Inflammatory macrophage (primary cell): ENCODE results near the gene RNU6-7.
A peak's percentile ranks its signal among the peaks of the same experiment; 100 is the strongest.

Source experiments
- DNase-seq, 2 donors: peaks; one replicate each; pipeline ENCODE4 v3.0.0-alpha.2; 2020 to 2022

Gene RNU6-7

DNA sequence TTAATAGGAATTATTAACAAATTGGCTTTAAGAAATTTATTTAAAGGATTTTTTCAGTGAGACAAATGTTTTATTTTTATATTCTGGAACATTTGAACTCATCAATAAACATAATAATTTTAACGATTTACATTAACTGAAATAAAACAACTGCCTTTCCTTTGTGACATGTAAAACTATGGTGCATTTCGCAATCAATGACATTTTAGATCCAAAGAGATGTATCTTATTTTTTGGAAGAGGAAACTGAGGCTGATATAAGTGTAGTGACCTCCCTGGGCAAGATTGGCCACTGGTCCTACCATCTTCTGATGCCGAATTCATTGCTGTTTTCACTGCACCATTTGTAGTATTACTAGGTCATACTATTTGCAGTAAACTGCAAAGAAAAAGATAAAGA is 3.7 kb downstream of the RNU6-7 start:
- no peak for DNase-seq

DNA sequence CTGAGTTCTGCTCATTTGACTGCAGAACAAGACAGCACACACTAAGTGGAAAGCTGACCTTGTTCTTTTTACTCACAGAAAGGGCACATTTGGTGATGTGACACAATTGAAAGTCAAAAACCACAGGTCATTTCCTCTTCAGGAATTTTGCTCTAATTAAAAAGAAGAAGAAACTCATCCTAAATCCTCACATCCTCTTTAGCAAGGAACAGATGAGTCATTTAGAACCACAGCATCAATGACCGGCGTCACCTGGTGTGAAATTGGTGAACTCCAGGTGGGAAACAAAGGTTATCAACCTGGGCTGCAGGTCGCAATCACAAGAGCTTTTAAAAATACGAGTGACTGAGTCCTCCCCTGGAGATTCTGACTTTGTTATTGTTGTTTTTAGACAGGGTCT is 4.1 kb downstream of the RNU6-7 start:
- DNase-seq, result peak in 1 of 2 donors; percentile 44

DNA sequence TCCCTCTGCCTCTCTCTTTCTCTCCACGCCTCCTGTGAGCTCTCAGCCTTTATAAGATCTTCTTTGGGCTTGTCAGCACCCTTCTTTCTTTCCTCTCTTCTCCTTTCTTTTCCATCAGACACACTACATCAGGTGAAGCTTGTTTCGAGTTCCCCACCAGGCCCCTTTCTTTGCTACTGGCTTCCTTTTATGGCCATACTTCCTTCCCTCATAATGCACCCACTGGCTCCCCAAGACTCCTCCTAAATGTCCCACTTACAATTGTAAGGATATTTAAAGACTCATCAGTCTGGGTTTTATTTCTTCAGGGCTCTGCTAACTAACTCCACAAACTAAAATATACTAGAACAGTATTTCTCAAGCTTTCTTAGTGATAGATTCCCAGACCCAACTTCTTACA is 4.7 kb downstream of the RNU6-7 start:
- no peak for DNase-seq

DNA sequence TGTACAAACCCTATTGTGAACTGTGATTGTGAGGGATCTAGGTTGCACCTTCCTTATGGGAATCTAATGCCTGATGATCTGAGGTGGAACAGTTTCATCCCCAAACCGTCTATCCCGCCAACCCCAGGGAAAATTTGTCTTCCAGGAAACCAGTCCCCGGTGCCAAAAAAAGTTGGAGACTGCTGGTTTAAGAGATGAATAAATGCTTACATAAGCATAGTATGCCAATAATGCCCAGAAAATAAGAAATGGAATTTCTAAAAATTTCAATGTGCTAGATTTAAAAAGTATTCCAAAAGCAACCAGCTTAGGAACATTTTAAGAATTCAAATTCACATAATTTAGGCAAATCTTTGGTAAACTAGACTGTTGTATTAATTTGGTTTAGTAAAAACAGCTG is 6.6 kb downstream of the RNU6-7 start:
- no peak for DNase-seq

DNA sequence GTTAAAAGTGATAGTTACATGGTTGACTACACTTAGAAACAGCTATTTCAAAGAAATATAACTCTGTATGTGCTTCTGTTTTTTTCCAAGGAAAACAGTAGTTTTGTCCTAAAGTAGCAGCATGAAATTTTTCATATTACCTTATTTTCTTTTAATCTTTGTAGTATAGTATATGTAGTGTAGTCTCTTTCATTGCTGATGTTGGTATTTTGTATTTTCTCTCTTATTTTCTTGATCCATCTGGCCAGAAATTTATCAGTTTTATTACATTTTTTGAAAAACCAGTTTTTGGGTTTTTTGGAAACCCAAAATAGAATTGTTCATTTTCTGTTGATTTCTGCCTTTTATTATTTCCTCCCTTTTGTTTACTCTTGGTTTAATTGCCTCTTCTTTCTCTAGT is 7.6 kb downstream of the RNU6-7 start:
- no peak for DNase-seq

DNA sequence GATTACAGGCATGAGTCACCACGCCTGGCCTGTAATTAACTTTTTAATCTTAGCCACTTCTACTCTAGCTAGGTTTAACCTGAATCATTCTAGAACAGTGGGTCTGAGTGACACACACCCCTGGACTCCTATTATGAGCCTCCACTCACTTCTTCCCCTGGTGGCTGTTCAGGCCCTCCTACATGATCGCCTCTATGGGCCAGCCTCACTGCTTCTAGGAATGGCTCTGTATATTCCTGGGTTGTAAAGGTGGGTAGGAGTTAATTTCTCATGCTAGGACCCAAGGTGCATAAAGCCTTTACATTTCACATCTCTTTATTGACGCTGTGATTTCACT is 9.2 kb downstream of the RNU6-7 start:
- no peak for DNase-seq

DNA sequence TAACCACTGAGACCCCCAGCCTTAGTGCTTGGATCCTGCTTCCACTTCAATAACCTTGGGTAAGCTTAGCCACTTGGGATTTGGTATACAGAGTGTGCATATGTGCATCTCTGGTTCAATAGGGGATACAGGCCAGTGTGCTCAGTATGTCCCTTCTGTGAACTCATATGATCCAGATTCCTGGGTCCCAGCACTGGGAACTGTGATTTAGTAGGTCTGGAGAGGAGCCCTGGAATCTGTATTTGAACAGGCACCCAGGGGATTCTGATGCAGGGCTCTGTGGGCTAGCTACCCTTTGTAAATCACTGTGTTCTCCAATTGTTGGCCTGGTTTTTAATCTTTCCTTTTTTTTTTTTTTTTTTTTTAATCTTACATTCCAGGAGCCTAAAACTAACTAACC is 11.0 kb downstream of the RNU6-7 start:
- no peak for DNase-seq

DNA sequence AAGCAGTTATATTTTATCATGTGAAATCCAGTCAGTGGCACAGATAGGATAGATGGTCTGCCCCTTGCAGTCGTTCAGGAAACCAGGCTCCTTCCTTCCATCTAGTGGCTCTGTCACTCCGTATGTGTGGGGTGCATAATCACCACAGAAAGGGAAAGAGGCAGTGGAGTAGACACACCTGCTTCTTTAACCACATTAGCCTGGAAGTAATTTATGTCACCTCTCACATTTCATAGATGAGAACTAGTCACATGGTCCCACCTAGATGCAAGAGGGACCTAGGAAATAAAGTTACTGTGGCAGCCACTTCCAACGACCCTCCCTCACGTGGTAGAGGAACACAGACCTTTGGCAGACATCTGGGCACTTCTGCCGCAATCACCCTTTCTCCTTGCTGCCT is 15.5 kb downstream of the RNU6-7 start:
- DNase-seq, result no peak

DNA sequence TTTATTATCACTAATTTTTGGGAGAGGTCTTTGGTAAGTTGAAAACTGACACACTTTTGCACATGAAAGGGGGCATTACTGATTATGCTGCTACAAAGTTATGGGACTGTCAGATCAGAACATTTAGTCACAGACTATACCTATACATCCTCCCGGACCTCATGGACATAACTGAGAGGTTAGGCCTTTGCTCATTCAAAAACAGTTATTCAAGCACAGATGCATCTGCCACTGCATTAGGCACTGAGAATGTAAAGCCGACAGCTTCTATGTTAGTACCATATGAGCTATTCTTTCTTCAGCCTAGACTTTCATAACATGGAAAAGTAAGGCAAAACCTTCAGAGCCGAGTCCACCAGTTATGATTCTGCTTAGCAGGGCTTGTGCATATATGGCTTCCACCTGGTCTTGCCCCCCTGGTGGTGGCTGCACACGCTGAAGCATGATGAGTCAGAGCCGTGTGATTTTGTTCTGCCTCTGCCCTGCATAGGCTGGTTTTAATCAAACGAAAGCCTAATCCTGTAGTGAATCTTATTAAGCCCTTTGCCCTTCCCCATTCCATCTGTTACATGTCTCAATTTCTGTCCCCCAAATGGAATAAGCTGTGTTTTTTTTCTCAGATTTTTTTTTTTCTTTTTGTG is 23.0 kb downstream of the RNU6-7 start:
- peak in 1 of 2 donors; percentile 30 for DNase-seq

DNA sequence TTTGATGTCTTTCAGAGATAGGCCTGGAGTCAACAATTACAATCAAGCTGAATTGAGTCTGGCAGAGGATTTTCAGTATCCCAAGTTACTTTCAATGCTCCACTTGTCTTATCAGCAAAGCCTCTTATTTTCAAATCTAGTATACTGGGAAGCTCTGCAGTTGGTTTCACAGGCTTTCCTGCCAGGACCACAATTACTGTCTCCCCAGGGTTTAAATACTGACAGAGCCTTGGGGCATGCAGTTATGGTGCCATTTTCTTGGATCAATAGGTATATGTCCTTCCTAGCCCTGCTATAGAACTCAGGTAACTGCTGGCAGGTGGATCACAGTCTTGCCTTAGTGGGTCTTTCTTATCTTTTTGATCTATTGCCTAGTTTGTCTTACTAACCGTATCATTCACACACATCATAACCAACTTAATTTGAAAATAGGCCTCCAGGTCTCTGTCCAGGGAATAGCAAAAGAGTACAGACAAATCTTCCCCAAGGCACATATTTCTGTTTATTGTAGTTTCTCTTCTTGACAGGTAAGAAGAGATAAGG is 23.6 kb downstream of the RNU6-7 start:
- no peak for DNase-seq

DNA sequence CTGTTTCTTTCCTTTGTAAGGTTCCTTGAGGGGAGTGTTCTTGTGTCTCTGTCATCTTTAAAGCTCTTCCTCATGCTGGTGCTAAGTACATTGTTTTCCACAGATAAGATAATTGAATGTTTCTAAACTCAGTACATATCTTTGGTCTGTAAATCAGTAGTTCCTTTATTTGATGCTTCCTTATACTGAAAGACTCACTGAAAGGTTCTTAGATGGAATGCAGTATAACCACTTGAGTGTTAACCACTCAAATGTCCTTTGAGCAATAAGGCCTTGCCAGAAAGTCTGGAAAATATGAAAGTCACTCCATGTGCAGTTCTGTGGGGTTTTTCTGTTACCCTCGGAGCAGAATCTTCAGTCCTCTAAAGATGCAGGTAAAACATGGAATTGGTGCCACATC is 24.2 kb downstream of the RNU6-7 start:
- no peak for DNase-seq

DNA sequence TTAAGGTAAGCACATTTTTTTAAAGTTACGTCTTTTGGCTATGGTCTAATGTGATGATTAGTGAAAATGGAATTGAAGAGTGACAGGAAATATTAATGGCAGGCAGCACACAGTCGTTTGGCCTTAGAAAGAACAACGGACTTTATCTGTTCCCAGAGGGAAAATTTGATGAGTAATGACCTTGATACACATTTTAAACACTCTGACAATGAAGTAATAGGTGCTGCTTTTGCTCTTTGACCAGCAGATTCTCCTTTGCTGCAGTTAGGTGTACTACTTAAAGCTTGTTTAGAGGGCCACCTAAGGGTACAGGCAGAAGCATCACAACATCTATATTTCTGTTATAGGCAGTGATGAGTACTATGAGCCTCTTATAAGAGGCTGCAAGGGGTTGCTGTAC is 28.3 kb downstream of the RNU6-7 start:
- DNase-seq, result no peak

DNA sequence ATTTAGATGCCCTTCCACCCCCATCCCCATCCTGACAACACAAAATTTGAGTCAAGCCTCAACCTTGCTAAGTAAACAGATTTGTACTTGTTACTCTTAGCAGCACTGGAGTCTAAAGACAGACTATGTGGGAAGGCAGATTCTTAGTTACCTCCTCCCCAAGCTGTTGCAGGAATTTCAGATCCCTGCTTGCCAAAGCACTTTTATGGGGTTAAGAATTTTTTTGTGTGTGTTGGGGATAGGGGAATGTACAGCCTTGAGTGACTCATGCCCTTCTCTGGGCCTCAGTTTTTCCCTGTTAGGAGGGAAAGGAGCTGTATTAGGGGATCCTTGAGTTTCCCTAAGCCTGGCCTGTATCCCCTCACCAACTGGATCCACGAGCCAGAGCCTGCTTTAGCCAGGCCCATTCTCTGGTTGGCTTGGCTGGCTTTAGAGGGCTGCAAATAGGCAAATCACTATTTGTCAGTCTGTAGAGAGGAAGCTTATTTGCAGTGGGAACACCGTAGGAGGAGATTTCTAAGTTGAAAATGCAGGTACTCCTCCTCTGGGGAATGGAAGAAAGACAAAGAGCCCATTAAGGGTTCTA is 28.9 kb downstream of the RNU6-7 start:
- no peak for DNase-seq

DNA sequence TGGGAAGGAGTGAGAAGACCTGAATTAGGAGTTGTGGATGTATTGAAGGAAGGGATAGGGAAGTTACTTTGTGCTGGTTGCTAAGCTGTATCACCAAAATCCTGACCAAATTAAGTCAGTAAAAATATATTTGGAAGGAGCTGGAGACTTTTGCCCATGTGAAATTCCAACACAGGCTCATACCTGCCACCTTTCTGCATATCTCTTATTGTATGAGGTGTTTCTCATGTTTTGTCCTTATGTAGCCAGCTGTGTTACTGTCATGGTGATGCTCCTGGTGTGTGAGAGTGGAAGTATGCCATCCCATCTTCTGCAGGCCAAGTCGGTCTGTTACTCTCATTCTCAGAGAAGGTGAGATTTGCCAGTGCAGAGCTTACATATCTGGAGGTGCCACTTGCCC is 30.6 kb downstream of the RNU6-7 start:
- DNase-seq, result no peak

DNA sequence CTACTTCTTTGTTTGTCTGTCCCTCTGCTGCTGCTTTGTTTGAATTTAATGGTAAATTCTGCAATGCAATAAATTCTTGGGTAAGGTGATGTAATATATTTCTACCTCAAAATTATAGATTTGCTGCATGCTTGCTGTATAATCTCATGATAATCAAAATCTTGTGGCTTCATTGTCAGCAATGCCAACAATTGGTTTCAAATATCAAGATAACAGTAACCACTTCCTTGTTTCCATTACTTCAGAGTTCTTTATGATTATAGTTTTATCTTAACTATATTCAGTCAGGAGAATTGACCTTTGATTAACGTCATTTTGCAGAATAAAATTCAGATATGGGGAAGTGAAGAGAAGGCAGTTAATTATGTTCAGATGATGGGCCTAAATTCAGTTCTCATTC is 31.4 kb downstream of the RNU6-7 start:
- DNase-seq, result no peak

DNA sequence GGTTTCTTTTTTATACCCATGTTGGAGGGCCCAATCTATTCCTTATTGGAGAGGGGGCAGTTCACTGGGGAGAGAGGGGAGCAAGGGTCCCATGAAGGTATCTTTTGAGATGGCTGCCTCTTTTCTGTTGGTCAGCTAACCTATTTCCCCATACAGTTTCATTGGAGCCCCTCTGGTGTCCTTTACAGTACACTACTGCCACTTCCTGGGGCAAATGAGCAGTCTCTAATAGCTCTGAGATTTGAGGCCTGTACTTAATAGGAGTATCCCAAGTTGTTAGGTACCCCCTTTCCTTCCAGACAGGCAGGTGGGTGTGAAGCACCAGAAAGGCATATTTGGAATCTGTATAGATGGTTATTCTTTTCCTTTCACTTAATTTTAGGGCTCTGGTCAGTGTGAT is 42.6 kb downstream of the RNU6-7 start:
- no peak for DNase-seq

DNA sequence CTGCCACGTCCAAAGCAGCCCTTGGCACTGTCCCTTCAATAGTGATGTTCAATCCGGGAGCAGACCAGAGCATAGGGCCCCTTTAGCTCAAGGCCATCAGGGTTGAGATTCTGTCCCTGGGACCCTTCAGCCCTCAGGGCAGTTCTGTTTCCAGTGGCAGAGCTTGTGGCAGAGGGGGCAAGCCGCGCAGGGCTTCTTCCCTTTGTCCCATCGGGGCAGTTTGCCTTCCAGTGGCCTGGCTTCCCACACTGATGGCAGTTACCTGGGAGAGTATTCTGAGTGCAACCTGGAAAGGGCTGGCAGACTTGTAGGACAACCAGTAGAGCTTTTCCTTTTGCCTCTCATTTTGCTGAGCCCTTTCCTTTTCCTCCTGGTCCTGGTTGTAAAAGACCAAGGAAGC is 44.9 kb downstream of the RNU6-7 start:
- no peak for DNase-seq

DNA sequence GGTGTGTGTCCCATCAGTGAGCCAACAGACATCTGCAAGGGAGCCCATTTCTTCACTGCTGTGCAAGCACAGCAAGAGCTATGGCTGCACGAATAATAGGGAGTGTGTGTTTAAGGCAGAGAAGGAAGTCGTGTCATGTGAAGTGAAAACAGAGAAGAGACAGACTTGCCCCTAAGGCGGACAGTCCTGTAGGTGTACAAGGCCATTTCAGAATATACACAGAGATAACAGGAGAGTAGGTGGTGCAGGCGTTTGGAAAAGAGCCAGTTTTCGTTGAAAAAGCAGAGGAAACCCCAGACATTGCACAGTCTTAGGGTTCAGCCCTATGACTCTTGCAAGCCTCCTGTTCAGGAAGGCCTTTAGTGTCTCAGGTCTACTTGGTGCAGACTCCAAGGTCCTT is 47.5 kb downstream of the RNU6-7 start:
- peak; percentile 20 to 59 for DNase-seq

DNA sequence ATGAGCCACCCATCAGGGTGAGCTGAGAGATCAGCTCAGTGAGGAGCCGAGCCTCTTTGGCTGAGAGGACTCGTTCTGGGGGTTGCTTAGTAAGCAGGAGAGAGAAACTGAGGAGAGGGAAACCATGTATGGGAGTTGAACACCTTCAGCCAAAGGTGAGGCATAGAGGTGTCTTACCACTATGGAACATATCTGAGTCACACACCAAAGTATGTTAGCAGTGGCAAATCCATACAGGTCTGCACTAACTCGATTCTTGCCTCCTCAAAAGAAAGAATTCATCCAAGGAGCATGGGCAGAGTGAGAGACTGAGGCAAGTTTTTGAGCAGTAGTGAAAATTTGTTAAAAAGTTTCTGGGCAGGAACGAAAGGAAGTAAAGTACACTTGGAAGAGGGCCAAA is 47.9 kb downstream of the RNU6-7 start:
- DNase-seq, result no peak

DNA sequence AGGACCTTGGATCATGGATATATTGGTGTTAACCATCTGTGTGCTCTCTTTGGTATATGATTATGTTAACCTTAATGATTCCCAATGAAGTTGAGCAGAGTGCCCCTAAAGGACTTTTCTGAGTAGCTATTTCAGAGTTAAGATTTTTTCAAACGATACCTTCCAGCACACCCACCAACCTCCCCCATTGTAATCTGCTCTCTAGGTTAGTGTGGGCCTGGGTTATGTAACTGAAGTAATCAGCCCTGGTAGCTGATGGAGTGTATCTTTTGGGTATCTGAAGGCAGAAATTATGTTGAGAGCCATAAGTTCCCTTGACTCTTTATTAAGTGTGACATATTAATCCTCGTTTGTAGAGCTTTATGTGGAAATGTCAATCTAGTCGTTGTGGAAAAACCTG is 48.8 kb downstream of the RNU6-7 start:
- DNase-seq, result no peak

DNA sequence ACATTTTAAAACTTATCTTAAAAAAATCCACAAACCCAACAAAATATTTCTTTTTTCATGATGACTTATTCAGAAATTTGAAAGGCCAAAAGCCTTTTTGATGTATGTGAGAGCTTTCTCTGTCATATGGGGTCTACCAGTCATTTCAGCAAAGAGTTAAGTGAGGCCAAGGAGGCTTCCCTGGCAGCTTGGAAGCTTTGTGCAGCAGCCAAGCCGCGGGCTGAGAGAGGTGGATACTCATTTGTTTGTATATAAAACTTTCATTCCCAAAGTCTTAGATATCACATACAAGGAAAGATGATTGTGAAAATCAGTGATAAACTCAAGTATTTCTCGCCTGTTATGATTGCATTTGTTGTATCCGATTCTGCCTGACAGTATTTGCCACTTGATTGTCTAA is 49.7 kb downstream of the RNU6-7 start:
- no peak for DNase-seq
